GM12892 (cell line): ENCODE data around the gene IRX4.

Experiments used
- DNase-seq: peaks from one replicate; pipeline ENCODE4 v3.0.0; 2011; ENCODE audit not compliant: insufficient read length
- FAIRE-seq: peaks from 2 replicates; lab custom pipeline; 2011; peaks lifted over from hg19 to GRCh38; lab: Jason Lieb, UNC
- POLR2A ChIP-seq: IDR thresholded peaks from 2 replicates; pipeline ENCODE4 v1.6.1; 2011; ENCODE audit warnings: low read depth, low read length, control low read depth
- POLR2AphosphoS5 ChIP-seq: IDR thresholded peaks from 2 replicates; pipeline ENCODE4 v1.6.1; 2011; ENCODE audit warnings: low read depth, low read length, control low read depth
- TAF1 ChIP-seq: IDR thresholded peaks from 2 replicates; pipeline ENCODE4 v1.6.1; 2011; ENCODE audit warnings: low read depth, mild to moderate bottlenecking, control low read depth, low read length, borderline replicate concordance

Gene IRX4

GRCh38 chr5:1888541-1889251 is 6.0 kb upstream of the IRX4 start:
- DNase-seq = no peak
- TF ChIP-seq TAF1 = no peak
- no peak for TF ChIP-seq POLR2A
- no peak for TF ChIP-seq POLR2AphosphoS5
- FAIRE-seq = no peak

- no peak for DNase-seq
- TF ChIP-seq POLR2AphosphoS5 (no peak), TAF1 (no peak), POLR2A (no peak)
- no peak for FAIRE-seq
Observed at GRCh38 chr5:1887588-1888360, 5.0 kb upstream of the IRX4 start.

GRCh38 chr5:1886846-1887587 is 4.3 kb upstream of the IRX4 start:
- DNase-seq (no peak), FAIRE-seq (no peak)
- TF ChIP-seq POLR2A = no peak

- no peak for TF ChIP-seq TAF1
- TF ChIP-seq POLR2A = no peak
- no peak for TF ChIP-seq POLR2AphosphoS5
- FAIRE-seq (no peak), DNase-seq (no peak)
Observed at GRCh38 chr5:1885868-1886845, 3.4 kb upstream of the IRX4 start.

GRCh38 chr5:1885404-1885755 is 2.7 kb upstream of the IRX4 start:
- no peak for TF ChIP-seq POLR2A
- TF ChIP-seq TAF1 = no peak
- TF ChIP-seq POLR2AphosphoS5 = no peak
- FAIRE-seq = no peak
- no peak for DNase-seq

- no peak for DNase-seq
- no peak for FAIRE-seq
- TF ChIP-seq POLR2AphosphoS5 (no peak), TAF1 (no peak), POLR2A (no peak)
Observed at GRCh38 chr5:1884678-1885403, 2.1 kb upstream of the IRX4 start.

- TF ChIP-seq POLR2AphosphoS5 = no peak
- TF ChIP-seq POLR2A = no peak
- no peak for TF ChIP-seq TAF1
- FAIRE-seq (no peak), DNase-seq (no peak)
Observed at GRCh38 chr5:1883925-1884677, 1.4 kb upstream of the IRX4 start.

GRCh38 chr5:1883120-1883924 is 597 bp upstream of the IRX4 start:
- FAIRE-seq (no peak), DNase-seq (no peak)
- no peak for TF ChIP-seq TAF1
- TF ChIP-seq POLR2A = no peak
- no peak for TF ChIP-seq POLR2AphosphoS5

- DNase-seq = no peak
- TF ChIP-seq POLR2AphosphoS5 (no peak), TAF1 (no peak), POLR2A (no peak)
- FAIRE-seq = no peak
Observed at GRCh38 chr5:1881731-1882336, 891 bp downstream of the IRX4 start.
